NCI-H2081 (cell line): ENCODE data around the gene COL4A3.

Experiments used
- DNase-seq, 2 experiments: peaks; one replicate each; lab custom pipeline; 2025; lab: John Stamatoyannopoulos, UW

COL4A3 gene

DNA sequence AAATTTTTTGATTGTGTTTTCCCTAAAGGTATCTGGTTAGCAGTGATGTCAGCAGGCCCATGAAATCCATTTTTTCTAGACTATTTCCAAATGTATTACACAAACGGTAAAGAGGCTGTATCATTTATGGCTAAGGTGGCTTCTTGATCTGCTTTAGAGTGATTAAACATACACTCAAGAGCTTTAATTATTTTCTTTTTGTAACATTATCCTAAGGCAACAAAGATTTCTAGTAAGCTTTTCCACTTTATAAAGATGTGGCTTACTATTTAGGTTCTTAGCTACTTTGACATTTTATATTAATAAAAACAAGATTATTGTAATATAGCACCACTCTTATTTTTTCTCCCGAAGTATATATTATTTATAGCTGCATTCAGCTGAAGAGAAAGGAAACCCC, 177.1 kb downstream of the COL4A3 start:
- no peak for DNase-seq

DNA sequence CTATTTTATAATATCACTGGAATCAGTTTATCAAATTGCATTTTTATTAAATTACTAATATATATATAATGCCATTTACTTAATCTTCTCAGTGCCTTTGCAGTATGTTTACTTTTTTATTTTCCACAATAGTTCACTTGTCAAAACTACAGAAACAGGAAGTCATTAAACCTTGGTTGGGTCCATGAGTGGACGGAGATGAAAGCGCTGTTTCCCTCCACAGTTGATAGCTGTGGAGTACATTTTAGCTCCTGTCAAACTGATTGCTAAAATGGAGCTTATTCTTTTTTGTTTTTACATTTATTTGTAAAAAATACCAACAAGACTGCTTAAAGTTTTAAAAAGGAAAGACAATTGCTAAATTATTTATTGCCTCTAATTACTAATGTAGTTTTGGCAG, 179.8 kb downstream of the COL4A3 start:
- no peak for DNase-seq

DNA sequence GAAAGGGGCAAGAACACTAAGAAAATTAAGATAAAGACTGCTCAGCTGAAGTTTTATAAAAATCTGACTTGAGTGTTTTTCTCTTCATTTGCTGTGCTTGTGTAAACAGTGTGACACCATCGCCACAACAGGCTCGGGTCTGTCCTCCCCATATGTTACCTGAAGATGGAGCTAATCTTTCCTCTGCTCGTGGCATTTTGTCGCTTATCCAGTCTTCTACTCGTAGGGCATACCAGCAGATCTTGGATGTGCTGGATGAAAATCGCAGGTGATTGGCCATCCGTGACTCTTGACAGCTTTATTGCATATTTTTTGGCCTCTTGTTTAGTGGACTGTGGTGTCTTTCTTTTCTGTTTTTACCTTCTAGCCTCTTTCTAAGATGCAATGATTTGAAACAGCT, 182.7 kb downstream of the COL4A3 start:
- no peak for DNase-seq

DNA sequence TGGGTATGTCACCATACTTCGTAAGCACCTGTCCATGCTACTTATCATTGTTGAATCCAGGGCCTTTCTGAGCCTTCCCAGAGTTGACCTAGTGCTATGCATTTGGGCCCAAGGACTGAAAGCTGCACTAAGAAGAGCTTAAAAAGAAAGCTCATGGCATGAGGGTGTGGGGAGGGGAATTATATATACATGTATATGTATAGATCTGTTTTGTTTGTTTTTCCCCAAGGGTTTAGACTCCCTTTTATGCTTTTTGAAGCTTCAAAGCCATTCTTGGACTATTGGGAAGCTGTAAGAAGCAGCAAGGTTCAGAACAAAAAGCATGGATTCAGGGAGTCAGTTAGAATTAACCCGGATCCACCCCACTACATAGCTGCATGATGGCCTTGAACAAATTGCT, 183.9 kb downstream of the COL4A3 start:
- no peak for DNase-seq

DNA sequence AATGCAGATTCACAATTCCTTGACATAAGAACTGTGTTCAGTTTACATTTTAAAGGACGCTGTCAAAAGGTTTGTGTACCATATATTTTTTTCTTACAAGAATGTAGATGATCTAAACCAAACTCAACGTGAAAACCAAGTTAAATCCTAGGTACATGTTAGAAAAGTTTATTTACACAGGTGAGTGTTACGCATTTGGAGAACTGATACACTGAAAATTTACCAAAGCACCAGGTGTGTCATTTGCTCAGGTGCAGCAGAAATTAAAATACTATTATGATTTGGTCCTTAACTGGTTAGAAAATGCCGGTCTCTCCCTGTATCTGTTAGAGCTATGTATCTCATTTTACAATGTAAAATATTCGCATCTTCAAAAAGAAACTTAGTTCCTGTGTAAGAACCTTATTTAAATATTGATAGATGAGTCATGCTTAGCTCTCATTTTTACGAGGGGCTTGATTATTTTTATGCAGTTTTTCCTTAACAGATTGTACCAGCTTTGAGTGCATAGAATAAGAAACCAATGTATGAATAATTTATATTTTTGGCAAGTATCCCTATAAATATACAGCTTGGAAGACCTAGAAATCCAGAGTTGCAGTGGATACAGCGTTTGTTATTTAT, 185.7 kb downstream of the COL4A3 start:
- peak in 1 of 2 experiments; percentile 18 for DNase-seq

DNA sequence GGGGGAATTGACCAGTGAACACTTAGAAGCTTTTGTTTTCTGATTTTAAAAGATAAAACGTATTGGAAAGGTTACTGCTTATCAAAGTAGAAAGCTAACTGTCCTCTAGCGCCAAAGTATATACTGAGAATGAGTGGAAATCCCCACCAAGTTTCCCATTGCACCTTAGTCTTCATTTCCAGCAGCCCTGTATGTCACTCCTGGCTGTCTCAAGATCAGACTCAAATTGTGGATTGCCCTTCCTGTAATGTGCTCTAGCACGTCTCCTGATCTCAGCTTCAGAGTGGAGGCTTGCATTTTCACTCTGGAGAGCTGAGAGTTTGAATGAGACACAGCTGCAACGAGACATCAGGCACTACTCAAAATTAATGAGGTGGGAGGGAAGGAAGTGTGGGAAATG, 187.2 kb downstream of the COL4A3 start:
- DNase-seq, result no peak

DNA sequence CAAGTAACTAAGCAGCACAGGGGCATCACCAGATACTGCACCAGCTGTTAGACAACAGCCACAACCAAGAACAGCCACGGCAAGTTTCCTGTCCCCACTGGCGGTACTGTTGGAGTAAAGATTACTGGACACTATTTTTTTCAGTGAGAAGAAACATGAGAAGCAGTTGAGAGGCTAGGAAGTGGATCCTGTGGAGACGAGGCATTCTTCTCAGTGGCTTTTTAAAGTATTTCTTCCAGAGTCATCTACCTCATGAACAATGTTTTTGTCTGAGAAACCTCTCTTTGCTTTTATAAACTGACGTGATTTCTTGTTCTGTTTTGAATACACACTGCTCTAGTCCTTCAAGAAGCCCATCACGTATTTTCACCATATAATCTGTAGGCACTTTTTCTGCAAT, 195.9 kb downstream of the COL4A3 start:
- no peak for DNase-seq

DNA sequence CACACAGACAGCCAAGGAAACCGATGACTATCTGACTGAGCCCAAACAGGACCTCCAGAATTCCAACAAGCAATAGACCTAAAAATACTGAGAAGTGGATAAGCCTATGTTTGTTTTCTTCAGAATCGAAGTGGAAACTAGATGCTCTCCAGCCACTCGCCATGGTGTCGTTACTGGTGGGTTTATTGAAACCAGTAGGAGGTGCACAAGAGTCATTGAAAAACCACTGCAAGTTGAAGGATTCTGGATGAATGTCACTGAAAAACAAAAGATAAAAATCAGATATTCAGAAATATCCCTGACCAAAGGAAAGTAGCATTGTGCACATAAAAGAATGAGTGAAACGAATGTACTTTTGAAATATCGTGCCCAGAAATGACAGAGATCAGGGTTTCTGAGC, 199.3 kb downstream of the COL4A3 start:
- no peak for DNase-seq
